Activated gamma-delta T cell (primary cell): Measurements from ENCODE around the gene RUNX1.

Experiments
- DNase-seq: peaks from one replicate; lab custom pipeline; 2025; lab: John Stamatoyannopoulos, UW
- total RNA-seq, 2 donors: gene quantifications; one replicate each; lab custom pipeline; 2026; lab: John Stamatoyannopoulos, UW

RUNX1 gene
- 54.4 to 91.4 reads per million in 2 donors for total RNA-seq

DNA sequence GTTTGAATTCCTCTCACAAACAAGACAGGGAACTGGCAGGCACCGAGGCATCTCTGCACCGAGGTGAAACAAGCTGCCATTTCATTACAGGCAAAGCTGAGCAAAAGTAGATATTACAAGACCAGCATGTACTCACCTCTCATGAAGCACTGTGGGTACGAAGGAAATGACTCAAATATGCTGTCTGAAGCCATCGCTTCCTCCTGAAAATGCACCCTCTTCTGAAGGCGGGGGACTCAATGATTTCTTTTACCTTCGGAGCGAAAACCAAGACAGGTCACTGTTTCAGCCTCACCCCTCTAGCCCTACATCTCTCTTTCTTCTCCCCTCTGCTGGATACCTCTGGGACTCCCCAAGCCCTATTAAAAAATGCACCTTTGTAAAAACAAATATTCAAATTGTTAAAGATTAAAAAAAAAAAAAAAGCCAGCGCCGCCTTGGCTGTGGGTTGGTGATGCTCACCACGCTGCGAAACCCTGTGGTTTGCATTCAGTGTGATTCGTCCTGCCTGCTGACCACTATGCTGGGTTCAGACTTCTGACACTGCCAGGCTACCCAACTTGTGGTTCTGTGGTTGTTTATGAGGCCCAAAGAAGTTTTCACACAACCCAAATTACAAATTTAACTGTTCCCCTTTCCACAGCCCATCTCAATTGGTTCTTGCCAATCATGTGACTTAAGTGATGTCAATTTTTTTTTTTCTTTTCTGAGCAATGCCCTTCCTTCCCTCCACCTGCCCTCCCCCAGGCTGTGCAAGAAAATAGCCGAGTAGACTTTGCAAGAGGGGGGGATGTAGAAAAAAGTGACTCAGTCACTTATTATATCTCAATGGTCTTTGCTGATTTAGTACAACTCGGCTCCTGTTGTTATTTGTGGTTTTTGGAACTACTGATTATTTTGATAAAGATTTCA lies at the start of gene RUNX1:
Gene RUNX1 (minus strand): TSS at position 597 of the 912 bp plus-strand sequence.
- no peak for DNase-seq

DNA sequence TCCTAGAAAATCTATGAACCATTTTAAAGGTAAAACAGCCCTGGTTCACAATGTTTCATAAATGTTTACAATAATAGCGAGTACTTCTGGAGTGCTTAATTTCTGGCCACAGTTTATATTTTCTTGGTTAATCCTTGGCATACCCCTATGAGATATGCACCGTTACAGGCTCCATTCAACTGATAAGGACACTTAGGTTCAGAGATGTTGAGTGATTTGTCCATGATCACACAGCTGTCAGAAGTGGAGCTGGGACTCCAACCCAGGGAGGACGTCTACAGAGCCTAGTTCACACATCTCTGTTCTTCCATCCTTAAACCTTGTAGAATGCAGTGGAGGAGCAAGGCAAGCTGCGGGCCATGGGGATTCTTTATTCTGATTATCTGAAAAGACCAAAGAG lies 48.4 kb upstream of the RUNX1 start:
- no peak for DNase-seq

DNA sequence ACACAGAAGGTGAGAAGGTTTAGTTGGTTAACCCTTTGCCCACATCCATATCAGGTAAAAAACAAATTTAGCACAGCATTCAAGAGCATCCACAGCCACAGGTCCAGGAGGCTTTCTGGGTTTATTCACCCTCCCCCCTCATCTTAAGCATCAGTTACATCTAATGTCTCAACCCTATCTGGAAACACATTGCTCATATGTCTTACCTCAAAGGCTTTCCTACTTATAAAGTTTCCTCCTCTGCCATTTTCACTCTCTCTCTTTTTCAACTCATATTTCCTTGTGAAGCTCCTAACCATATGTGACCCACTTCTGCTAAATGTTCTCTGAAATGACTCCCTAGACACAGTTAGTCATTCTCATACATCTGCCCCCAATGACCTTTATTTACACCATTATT lies 47.9 kb upstream of the RUNX1 start:
- DNase-seq = no peak

DNA sequence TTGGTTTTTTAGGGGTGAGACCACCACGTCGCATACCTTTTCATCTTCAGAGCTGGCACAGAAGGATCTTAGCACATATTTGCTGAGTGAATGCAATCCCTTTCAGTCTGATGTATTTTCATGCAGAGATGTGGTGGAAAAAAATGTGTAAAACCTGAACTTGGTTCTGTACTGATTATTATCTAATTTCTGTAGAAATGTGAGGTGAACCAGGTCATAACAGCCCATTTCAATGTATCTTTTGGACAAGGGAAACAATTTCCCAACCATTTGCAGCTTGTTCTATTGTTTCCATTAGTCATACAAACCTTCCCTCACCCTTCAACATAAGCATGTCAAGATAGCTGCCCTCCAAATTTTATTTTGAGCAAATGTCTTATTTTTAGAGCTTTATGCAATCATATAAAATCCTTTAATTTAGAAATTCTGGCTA lies 46.8 kb upstream of the RUNX1 start:
- DNase-seq = no peak

DNA sequence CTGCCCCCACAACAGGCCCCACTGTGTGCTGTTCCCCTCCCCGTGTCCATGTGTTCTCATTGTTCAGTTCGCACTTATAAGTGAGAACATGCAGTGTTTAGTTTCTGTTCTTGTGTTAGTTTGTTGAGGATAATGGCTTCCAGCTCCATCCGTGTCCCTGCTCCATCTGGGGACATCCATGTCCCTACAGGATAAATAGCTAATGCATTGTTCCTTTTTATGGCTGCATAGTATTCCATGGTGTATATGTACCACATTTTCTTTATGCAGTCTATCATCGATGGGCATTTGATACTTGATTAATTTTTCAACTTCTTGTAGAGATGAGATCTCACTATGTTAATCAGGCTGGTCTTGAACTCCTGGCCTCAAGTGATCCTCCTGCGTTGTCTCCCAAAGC lies 44.4 kb upstream of the RUNX1 start:
- DNase-seq = no peak

DNA sequence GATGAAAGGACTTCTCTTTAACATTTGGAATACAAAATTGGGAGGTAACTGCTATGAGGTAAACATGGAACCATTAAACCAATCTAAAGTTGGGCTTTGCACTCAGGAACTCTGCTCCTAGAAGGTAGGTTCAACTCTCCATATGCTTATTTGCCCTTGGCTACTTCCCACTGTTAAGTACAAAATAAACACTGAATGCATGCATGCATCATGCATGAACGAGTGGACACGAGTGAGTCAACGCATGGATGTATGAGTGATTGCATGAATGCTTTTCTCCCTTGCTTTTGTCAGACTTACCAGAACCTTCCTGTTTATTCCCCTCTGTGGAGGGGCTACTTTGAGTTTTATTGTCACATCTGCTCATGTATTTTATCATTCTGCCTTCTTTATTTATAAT lies 42.4 kb upstream of the RUNX1 start:
- DNase-seq = no peak

DNA sequence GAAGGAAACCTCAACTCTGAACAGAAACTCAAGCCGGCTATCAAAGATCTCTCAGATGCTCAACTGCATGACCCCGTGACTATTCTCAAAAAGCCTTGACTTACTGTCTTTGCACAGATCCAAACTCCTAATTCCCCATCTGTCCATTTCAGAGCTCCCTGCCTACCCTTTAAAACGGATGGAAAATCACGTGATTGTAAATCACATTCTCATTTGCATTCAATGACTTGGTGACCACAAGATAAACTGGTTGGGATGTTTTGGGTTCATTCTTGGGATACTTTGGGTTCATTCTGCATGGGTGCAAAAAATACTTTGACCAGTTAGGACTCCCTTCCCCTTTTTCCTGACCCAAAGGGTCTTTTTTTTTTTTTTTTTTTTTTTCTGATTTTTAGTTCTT lies 41.3 kb upstream of the RUNX1 start:
- no peak for DNase-seq

DNA sequence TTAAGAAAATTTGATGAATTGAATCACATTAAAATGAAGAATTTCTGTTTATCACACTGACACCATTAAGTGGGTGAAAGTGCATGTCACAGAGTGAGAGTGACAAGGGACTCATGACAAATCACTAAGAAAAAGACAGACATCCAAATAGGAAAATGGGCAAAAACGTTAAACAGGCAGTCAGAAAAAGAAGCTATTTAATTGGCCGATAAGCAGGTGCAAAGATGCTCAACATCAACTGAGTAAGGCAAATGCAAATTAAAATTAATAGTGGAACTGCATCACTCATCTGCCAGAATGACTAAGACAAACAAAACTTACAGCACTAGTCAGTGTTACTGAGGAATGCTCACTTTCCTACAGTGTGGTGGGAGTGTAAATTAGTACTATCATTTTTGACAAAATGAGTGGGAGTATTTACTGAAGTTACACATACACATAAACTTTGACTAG lies 39.2 kb upstream of the RUNX1 start:
- no peak for DNase-seq

DNA sequence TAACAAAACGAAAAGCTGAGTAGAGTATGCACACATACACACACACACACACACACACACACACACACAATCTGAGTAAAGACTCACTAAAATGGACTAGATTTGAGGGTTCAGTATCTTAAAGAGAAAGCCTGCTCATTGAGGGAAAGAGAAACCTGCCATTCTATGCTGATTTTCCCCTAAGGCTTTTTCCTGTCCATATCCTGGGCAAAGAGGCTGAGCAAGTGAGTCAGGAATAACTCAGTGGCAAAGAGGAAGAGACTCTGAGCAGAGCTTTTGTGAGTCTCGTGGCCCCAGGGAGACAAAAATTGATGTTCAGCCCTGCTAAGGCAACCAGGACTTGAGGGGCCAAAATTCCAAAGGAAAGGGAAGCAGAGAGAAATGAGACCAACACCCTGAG lies 37.3 kb upstream of the RUNX1 start:
- DNase-seq = no peak

DNA sequence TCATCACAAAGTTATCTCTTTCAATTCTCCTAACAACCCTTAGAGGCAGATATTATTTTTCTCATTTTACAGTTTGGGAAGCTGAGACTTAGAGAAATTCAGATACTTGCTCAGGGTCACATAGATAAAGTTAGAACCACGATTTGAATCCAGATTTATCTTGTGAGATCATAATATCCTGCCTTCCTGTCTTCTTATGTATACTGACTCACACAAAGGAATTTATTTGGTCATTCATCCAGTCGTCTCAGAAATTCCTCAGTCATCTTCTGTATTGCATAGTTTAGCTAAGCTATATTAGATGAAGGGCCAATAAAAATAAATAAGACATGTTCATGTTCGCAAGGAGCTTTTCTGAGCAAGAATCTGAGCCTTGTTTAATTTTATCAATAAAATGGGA lies 35.8 kb upstream of the RUNX1 start:
- no peak for DNase-seq

DNA sequence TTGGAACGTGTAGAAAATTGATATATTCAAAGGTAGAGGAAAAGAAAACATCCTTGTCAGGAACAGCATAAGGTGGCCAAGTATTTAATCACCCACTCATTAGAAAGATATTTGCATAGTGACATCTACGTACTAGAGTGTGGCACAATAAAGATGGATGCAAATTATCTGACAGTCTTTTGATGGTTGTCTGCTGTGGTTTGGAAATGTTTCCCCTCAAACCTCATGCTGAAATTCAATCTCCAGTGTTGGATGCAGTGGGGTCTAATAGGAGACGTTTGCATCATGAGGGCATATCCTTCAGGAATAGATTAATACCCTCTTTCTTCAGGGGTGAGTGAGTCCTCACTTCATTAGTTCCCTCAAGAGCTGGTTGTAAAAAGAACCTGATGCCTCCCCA lies 34.1 kb upstream of the RUNX1 start:
- DNase-seq = no peak

DNA sequence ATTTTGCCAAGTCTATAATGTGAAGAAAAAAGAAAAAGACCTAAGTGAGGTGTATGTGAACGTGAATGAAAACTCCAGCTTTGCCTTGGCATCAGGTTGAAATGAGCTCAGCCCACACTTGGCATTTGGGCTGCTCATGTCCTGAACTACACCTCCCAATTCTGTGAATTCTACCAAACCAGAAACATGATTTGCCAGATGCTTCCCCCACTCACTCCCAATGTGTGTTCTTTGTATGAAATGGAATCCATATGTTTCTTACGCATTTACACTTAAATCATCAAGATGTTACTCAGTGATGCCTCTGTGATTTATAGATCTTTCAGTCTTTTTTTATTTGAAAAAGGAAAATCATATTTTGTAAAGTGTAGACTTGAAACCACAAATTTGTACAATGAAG lies 32.8 kb upstream of the RUNX1 start:
- no peak for DNase-seq

DNA sequence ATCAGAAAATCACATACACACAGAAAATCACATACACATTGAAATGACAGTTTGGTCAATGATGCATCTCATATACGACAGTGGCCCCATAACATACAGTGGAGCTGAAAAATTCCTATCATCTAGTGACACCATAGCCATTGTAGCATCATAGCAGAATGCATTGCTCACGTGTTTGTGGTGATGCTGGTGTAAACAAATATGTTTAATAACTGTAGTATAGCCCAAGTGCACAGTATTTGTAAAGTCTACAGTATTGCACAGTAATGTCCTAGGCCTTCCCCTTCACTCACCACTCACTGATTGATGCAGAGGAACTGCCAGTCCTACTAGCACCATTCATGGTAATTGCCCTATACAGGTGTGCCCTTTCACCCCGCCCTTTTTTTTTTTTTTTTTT lies 30.1 kb upstream of the RUNX1 start:
- DNase-seq = no peak

DNA sequence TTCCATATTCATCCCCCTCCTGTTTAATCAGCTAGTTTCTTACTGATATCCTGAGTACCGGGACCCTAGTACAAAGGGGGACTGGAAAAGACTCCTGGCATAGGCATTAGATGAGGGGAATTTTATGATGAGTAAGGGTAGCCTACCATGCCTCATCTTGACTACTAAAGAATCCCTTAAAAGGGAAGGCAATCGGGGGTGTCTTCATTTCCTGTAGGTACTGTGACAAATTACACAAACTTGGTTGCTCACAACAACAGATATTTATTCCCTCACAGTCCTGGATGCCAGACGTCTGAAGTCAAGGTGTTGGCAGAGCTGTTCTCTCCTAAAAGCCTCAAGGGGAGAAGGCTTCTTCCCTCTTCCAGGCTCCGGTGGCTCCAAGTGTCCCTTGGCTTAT lies 28.9 kb upstream of the RUNX1 start:
- no peak for DNase-seq

DNA sequence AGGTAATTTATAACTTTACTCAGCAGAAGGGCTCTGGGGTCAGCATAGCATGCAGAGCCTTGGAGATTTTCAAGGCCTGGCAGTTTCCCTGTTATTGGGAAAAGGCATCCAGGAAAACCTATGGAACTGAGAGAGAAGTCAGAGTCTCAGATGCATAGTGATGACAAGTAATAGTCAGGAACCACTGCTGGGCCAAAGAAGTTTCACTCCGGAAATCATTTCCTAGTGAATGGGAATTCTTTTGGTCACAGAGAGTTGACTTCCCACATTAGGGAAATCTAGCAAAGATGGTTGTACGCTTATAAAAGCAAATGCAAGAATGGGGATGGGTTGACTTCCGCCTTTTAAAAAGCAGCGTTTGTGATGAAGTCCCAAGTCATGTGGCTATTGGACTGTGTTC lies 28.4 kb upstream of the RUNX1 start:
- DNase-seq = no peak

DNA sequence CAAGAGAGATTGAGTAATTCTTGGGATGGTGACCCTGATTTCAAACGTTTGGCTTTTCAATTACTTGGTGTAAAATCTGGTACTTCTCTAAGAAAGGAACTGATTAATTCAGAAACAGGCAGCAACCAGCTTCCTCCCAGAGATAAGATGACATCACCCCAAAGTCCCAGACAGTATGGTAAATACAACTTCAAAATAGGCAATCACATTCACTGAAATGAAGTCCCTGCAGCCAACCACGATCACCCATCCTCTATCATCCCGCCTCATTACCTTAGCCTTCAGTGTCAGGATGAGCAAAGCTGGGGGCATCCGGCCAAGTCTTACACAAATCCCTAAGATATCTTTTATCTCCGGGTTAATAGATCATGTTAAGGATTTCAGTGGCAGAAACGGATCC lies 26.4 kb upstream of the RUNX1 start:
- no peak for DNase-seq

DNA sequence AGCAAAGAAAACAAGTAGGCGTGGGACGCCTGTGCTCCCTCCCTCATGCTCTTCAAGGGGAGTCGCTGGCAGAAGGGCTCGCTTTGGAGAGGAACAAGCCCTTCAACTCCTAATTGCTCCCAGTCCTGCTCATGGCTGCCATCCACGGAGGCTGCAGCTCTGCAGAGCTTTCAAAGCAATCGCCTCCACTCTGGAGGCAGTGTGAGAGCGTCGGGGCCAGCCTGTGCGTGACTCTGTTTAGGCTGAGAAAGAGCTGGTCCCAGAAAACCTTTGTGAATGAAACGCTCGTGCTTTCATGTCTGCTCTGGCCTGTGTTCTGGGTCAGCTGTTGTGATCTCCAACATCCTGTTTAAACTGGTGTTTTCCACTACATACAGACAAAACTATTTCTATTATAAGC lies 23.9 kb upstream of the RUNX1 start:
- no peak for DNase-seq

DNA sequence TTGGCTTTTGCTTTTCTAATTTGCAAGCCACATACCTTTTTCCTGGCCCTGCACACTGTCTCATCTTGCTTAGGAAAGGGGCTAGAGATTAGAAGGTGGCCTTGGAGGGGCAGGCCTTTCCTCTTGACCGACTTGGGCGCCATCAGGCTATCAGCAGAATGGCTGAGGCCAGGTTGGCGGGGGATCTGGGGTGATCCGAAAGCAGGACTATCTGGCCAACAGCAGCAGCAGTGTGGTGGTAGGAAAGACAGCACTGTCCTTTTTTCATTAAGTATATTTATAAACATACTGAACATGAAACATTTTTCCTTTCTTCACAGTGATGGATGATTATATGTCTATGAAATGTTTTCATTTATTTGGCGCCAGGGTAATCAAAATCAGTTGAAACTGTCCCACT lies 23.5 kb upstream of the RUNX1 start:
- no peak for DNase-seq

DNA sequence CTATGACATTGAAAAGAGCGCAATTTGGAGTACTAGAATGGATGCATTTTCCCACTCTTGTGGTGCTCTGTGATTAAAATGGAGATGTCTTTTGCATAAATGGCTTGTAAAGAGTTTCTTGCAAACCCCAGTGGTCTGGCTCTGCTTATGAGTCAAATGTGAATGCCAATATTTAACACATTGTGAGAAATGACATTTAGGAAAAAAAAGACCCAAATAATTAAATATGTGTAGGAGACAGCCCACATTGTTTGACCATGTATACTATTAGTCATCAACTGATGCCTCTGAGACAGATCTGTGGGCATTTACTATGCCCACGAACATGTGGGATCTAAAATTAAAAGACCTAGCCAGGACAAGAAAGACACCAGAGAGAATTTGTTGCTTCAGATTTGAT lies 22.2 kb upstream of the RUNX1 start:
- no peak for DNase-seq

DNA sequence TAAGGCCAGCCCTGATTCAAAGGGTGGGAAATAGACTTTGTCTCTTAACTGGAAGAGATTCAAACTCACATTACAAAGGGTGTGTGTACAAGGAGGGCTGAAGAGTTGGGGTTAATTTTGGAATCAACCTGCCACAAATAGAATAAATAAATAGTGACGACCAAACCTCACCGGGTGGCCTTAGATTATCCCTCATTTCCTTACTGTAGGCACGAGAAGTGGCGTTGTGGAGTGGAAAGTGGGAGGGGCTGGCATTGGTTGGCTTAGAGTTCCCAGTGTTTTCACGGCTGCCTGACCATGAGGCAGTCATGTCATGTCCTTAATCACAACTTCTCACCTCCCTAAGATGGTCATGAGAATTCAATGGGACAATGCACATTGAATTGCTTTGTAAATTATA lies 21.3 kb upstream of the RUNX1 start:
- DNase-seq = no peak

DNA sequence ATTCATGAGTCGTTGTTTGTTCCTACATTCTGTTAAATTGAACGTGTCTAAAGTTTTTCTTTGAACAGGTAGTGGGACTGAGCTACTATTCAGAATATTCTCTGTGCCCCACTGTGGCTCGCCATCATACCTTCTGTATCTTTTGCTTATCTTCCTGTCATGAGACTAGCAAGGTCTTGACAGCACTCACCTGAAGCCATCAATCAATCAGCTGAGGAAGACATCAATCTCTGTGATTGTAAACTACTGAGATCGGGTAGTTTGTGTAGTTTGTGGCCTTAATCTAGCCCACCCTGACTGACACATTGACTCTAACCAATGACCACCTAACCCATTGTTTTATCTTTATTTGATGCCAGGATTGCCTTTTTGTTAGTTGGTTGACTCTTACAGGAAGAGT lies 17.7 kb upstream of the RUNX1 start:
- DNase-seq = no peak

DNA sequence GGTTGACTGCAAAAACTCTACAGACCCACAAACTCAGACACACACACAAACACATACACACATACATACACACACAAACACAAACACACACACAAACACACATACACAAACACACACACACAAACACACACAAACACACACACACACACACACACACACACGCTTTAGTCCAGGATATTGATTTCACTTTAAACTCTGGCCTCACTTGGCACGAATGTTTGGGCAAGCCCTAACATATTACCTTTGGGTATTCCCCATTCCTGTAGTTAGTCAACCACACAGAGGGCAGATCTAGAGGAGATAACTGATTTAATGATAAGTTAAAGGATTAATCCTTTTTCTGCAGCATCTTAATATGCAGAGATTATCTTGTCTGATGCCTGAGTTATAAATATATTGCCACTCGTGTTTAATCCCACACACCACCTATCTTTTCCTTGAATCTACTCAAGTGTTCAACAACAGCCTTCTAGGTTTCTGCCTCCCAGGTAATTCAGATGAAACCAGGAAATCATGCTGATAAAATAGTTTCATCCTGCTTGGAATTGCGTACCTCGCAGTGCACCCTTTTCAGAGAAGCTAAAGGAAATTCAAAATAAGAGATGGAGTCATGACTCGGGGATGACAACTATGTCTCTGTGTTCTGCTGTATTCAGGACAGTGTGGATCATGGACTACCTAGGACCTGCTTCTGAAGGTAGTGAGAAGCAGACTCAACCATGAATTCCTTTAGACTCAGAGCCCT lies 14.5 kb upstream of the RUNX1 start:
- DNase-seq = no peak

DNA sequence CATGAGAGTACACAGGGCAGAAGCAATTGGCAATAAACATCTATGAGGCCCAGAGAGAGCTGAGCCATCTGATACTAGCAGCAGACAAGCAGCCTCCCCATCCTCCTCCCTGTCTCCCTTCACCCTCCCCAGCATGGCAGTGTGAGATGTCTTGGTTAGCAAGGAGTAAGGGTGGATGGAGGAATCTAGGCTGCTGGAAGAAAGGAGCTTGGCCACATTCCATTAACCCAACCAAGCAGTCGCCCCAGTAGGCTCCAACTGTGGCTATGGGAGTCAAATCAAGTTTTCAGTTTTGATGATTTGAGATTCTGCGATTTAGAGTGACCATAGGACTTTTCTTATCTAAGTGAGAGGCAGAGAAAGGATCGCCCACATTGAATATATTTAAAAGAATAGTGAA lies 12.9 kb upstream of the RUNX1 start:
- DNase-seq = no peak
